Activated CD4-positive, alpha-beta T cell treated with anti-CD3 and anti-CD28 coated beads for 36 hours (primary cell): Measurements from ENCODE around the gene CYTH1. TPM values are rescaled to one million over a fixed set of nuclear protein-coding genes. Genes with fewer than 3 reads are reported as not detected.

Experiments
- ATAC-seq: fragments of 200-7000 bp; cut with Tn5 transposase; one replicate; pipeline ENCODE4 v1.10.0; 2021; ENCODE audit warnings: mild to moderate bottlenecking, moderate library complexity
- CTCF ChIA-PET: fragments of 350-600 bp; sonication (Branson Sonifier 250); formaldehyde crosslinking; loops from one replicate; lab custom pipeline; 2021; ENCODE audit warnings: antibody characterized with exemption; lab: Charles Lee
- POLR2A ChIA-PET: fragments of 350-600 bp; sonication (Branson Sonifier 250); formaldehyde crosslinking; loops from one replicate; lab custom pipeline; 2021; ENCODE audit warnings: antibody characterized with exemption, inconsistent platforms; lab: Charles Lee
- DNase-seq: peaks from one replicate; pipeline ENCODE4 v3.0.0-alpha.2; 2020
- H3K27ac Mint-ChIP-seq: one replicate; pipeline ENCODE4 v1.8.0; 2021; ENCODE audit warnings: mixed read lengths
- H3K27me3 Mint-ChIP-seq: one replicate; pipeline ENCODE4 v1.8.0; 2021; ENCODE audit warnings: mixed read lengths
- H3K36me3 Mint-ChIP-seq: one replicate; pipeline ENCODE4 v1.8.0; 2021; ENCODE audit warnings: low read depth, mixed read lengths
- H3K4me1 Mint-ChIP-seq: one replicate; pipeline ENCODE4 v1.8.0; 2021; ENCODE audit warnings: mixed read lengths
- H3K4me3 Mint-ChIP-seq: one replicate; pipeline ENCODE4 v1.8.0; 2021; ENCODE audit warnings: mild to moderate bottlenecking, moderate library complexity, mixed read lengths
- H3K9me3 Mint-ChIP-seq: one replicate; pipeline ENCODE4 v1.8.0; 2021; ENCODE audit warnings: low read depth, mixed read lengths
- intact Hi-C, 2 experiments: fragments of 100-400 bp; cut with DNase I in 1 of 2; cut with micrococcal nuclease in 1 of 2; formaldehyde crosslinking; loops; one replicate each; pipeline versions ENCODE4 v1.14.2 to v1.15.1; 2022 to 2024; cut with DNase I, micrococcal nuclease
- total RNA-seq, 2 experiments: library from RNA; stranded (reverse); gene quantifications; one replicate each; pipeline ENCODE4 v1.2.3, GENCODE V29; 2021

The CYTH1 gene, protein sequence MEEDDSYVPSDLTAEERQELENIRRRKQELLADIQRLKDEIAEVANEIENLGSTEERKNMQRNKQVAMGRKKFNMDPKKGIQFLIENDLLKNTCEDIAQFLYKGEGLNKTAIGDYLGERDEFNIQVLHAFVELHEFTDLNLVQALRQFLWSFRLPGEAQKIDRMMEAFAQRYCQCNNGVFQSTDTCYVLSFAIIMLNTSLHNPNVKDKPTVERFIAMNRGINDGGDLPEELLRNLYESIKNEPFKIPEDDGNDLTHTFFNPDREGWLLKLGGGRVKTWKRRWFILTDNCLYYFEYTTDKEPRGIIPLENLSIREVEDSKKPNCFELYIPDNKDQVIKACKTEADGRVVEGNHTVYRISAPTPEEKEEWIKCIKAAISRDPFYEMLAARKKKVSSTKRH
- total RNA-seq, result 100 to 1,000 TPM; 109 to 130 TPM

DNA sequence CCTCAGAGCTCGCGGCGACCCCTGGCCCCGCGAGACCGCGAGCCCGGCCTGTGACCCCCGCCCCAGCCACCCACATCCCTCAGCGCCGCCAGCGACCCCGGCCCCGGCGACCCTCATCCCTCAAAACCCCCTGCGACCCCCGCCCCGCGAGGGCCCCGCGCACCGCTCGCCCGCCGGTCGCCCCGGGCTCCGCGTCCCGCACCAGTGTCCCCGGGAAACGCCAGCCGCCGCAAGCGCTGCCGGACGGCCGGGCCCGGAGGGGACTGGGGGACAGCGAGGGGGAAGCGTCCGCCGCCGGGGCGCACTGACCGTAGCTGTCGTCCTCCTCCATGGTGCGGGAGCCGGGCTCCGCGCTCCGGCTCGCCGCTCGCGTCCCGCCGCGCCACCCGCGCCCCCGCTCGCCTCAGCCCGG, at the start of gene CYTH1:
CYTH1 (minus strand) TSS at position 381 of the 412 bp plus-strand sequence; CDS start at position 331, 50 bp downstream.
- Mint-ChIP-seq H3K4me1 (peaks cover 52% of the 10 kb centered on the region), H3K27ac (peak within 1 kb of the TSS; percentile 97), H3K4me3 (peak within 1 kb of the TSS; percentile 77), H3K36me3 (peaks cover 10% of the 10 kb centered on the region), H3K9me3 (no peaks in the 10 kb centered on the region), H3K27me3 (no peaks in the 10 kb centered on the region)
- intact Hi-C loops, result loop anchor here (1.0 to 2.0 kb wide), 7 partner anchors 23 to 649 kb away; partner anchors contain the start of genes USP36 (in 2 of the 2) and ENGASE (in 1 of the 2)
- DNase-seq, result no peak
- no peak for ATAC-seq
- CTCF ChIA-PET, result no interaction called here
- POLR2A ChIA-PET, result interaction anchor here (1.3 kb wide), 1 partner anchor 11 kb away, joined by 3 read pairs; no protein-coding TSS in a partner anchor

DNA sequence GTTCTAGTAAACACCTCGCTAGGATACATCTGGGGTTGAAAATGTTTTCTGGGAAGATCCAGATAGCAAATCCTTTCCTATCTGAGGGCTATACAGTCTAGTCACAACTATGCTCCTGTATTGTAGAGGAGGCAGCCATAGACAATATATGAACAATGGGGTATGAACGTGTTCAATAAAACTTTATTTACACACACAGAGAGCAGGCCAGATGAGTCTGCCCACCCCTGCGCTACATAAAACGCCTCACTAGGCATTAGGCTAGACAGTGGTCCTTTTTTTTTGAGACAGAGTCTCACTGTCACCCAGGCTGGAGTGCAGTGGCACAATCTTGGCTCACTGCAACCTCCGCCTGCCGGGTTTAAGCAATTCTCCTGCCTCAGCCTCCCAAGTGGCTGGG, 47.4 kb upstream of the CYTH1 start:
- intact Hi-C loops, result no loop called here
- H3K9me3 Mint-ChIP-seq, result no peaks in the 10 kb centered on the region
- H3K27ac Mint-ChIP-seq, result no peak overlapping the region
- H3K4me1 Mint-ChIP-seq, result peaks cover 21% of the 10 kb centered on the region
- no peak overlapping the region for H3K4me3 Mint-ChIP-seq
- DNase-seq (no peak), ATAC-seq (no peak)
- H3K36me3 Mint-ChIP-seq, result peaks cover 66% of the 10 kb centered on the region
- no peaks in the 10 kb centered on the region for H3K27me3 Mint-ChIP-seq
- ChIA-PET CTCF (interaction anchor here (0.5 to 1.3 kb wide), 3 partner anchors 9 to 1493 kb away, joined by 3 to 4 read pairs (median 3); no protein-coding TSS in a partner anchor), POLR2A (interaction anchor here (0.6 to 0.8 kb wide), 2 partner anchors 12 to 330 kb away, joined by 3 read pairs; no protein-coding TSS in a partner anchor)

DNA sequence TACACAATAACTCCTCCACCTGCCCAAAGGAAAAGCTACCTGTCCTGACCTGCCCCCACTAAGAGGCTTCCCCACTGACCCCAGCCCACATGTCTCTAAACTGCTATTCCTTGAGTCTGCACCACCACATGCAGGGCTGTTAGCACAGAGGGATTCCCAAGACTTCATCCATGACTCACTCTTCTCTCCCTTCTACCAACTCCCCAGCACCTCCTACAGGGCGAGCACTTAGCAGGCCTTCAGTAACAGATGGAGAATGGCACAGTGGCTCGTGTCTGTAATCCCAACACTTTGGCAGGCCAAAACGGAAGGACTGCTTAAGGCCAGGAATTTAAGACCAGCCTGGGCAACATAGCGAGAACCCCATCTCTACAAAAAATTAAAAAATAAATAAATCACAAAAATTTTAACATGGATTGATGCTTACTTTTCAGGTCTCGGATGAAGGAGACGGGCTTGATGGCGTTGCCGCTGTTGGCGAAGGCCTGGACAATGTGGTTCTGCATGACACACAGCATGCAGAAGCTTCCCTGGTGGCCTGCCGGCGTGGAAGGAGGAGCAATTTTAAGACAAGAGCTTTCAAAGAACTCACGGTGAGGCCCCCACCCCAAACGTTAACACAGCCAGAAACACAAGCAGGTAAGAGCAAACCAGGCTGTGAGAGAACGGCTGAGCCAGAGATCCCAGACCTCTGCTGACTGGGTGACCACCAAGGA, 46.6 kb upstream of the CYTH1 start:
- CTCF ChIA-PET, result interaction anchor here (0.5 to 1.3 kb wide), 6 partner anchors 8 to 1492 kb away, joined by 3 to 5 read pairs (median 3); no protein-coding TSS in a partner anchor
- H3K27ac Mint-ChIP-seq, result no peak overlapping the region
- H3K9me3 Mint-ChIP-seq, result no peaks in the 10 kb centered on the region
- intact Hi-C loops, result no loop called here
- DNase-seq, result peak; percentile 59
- peaks cover 70% of the 10 kb centered on the region for H3K36me3 Mint-ChIP-seq
- H3K4me3 Mint-ChIP-seq, result no peak overlapping the region
- peaks cover 21% of the 10 kb centered on the region for H3K4me1 Mint-ChIP-seq
- no peaks in the 10 kb centered on the region for H3K27me3 Mint-ChIP-seq
- ATAC-seq, result peak; percentile 91
- POLR2A ChIA-PET, result interaction anchor here (0.8 to 1.1 kb wide), 2 partner anchors 9 to 12 kb away, joined by 3 read pairs; no protein-coding TSS in a partner anchor

DNA sequence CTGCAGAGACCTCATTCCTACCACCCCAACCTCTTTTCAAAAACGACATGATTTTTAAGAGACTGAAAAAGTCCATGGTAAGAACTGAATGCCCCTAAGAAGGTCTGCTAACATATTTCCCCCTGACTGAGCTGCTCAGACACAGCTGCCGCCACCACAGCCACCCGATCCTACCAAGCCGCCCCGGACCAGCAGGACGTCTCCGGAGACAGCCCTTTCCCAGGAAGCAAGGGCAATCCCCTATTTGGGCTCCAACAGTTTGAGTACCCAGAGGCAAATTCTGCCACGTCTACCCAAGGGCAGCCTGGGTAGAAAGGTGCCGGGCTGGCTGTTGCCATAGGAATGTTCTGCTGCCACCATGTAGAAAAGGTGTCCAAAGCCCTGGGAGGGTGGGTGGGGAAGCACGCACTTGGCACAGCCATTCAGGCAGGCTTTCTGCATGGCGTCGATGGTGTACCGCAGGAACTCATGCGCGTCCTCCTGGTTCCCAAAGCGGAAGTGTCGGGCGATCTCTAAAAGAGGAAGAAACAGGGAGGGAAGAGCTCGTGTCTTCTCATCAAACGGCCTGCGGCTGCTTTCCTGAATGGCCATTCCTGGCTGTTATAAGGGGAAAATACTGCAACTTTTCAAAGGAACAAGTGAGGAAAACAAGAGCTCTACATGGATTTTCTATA, 44.9 kb upstream of the CYTH1 start:
- no peak for DNase-seq
- Mint-ChIP-seq H3K36me3 (peaks cover 70% of the 10 kb centered on the region), H3K9me3 (no peaks in the 10 kb centered on the region), H3K4me1 (peaks cover 31% of the 10 kb centered on the region), H3K27ac (no peak overlapping the region), H3K4me3 (no peak overlapping the region), H3K27me3 (no peaks in the 10 kb centered on the region)
- ChIA-PET CTCF (interaction anchor here (1.1 kb wide), 2 partner anchors 10 to 11 kb away, joined by 3 to 5 read pairs; no protein-coding TSS in a partner anchor), POLR2A (interaction anchor here (0.6 to 1.1 kb wide), 2 partner anchors 8 to 15 kb away, joined by 3 to 4 read pairs; no protein-coding TSS in a partner anchor)
- intact Hi-C loops, result no loop called here
- ATAC-seq, result no peak

DNA sequence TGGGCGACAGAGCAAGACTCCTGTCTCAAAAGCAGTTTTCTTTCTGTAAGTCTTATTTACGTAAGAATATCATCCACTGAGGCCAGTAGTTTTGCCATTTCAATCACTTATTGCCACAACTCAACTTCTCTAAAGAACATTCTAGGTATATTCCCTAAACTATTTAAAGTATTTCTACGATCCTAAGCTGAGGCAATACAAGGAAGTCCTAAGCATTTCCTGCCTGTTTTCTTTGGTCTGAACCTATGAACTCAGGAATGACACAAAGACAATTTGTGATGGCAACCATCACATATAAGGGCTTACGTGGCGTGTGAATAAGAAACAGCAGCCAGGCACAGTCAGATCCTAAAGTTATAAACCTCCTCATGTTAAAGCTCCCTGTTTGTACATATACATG, 44.3 kb upstream of the CYTH1 start:
- Mint-ChIP-seq H3K4me3 (no peak overlapping the region), H3K9me3 (no peaks in the 10 kb centered on the region), H3K27ac (no peak overlapping the region), H3K4me1 (peaks cover 34% of the 10 kb centered on the region), H3K36me3 (peaks cover 70% of the 10 kb centered on the region), H3K27me3 (no peaks in the 10 kb centered on the region)
- DNase-seq (no peak), ATAC-seq (no peak)
- POLR2A ChIA-PET, result interaction anchor here (0.6 kb wide), 1 partner anchor 16 kb away, joined by 4 read pairs; no protein-coding TSS in a partner anchor
- CTCF ChIA-PET, result no interaction called here
- intact Hi-C loops, result no loop called here

DNA sequence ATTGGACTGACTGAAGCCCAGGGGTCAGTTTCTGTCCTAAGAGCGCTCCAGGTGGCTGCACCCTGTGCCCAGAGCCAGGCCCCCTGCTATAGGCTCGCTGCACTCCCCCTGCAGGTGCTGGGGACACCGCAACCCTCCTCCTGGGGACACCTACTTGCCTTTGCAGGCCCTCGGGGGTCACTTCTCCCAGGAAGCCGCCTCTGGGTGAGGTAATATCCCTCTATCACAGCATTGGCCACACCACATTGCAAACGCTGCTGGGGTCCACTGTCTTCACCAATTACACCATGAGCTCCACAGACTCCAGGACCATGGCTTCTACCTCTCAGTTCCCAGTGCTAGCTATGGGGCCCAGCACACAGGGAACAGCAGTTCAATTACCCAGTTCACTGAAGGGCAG, 43.6 kb upstream of the CYTH1 start:
- CTCF ChIA-PET, result no interaction called here

DNA sequence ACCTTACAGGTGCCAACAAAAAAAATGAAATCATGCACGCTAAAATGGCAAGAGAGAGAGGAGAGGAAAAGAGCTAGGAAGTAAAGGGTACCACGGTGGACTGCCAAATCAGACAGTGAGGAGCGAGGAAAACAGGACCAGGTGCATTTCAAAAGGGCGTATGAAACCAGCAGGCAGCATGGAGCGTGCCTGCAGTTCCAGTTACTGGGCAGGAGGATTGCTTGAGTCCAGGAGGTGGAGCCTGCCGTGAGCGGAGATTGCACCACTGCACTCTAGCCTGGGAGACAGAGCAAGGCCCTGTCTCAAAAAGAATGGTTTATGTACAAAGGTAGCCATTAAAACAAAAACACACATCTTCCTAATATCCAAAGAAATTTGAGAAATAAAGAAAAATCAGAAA, 42.2 kb upstream of the CYTH1 start:
- H3K27me3 Mint-ChIP-seq, result no peaks in the 10 kb centered on the region
- no peaks in the 10 kb centered on the region for H3K9me3 Mint-ChIP-seq
- peaks cover 46% of the 10 kb centered on the region for H3K4me1 Mint-ChIP-seq
- DNase-seq (no peak), ATAC-seq (no peak)
- intact Hi-C loops, result no loop called here
- H3K4me3 Mint-ChIP-seq, result no peak overlapping the region
- peak overlapping the region; percentile 4 for H3K27ac Mint-ChIP-seq
- CTCF ChIA-PET, result interaction anchor here (1.0 to 1.2 kb wide), 2 partner anchors 13 to 35 kb away, joined by 3 read pairs; no protein-coding TSS in a partner anchor
- POLR2A ChIA-PET, result no interaction called here
- H3K36me3 Mint-ChIP-seq, result peaks cover 76% of the 10 kb centered on the region

More for the DNA sequence above, 43.6 kb upstream of the CYTH1 start:
- Mint-ChIP-seq H3K27me3 (no peaks in the 10 kb centered on the region), H3K27ac (peak overlapping the region; percentile 52), H3K9me3 (no peaks in the 10 kb centered on the region), H3K4me1 (peaks cover 39% of the 10 kb centered on the region), H3K36me3 (peaks cover 73% of the 10 kb centered on the region), H3K4me3 (no peak overlapping the region)
- intact Hi-C loops, result no loop called here
- DNase-seq, result no peak
- no peak for ATAC-seq
- POLR2A ChIA-PET, result interaction anchor here (0.8 kb wide), 1 partner anchor 26 kb away, joined by 3 read pairs; no protein-coding TSS in a partner anchor

DNA sequence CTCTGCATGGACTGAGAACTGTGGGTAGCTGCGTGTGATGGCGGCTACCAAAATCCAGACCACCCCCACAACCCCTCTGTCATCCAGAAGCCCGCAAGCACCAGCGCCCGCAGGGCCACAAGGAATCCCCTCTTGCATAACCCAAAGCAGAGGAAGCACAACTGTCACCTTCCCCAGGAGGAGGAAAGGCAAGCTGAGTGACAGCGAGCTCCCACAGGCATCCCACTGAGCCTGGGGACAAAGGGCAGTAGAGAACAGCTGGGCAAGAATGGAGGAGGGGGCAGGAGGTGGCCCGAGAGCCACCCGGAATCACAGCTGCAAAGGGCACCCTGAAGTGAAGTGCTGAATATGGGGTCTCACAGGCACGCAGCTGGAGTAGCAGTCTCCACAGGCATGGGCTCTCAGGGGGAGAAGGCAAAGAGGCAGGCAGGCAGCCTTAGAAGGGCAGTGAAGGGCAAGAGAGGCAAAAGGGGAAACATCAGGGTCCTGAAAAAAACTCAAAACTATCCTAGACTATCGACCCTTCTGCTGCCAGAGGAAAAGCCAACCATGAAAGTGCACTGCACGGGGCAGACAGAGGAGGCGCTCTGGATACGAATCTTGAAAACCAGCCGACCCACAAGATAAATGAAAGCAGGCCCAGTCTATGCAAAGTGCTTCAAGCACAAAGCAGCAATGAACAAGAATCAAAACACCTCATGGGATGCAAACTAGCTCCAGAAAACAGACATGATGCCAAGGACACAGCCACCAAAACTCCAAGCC, 41.4 kb upstream of the CYTH1 start:
- Mint-ChIP-seq H3K27me3 (no peaks in the 10 kb centered on the region), H3K4me1 (peaks cover 53% of the 10 kb centered on the region), H3K27ac (peak overlapping the region; percentile 4), H3K9me3 (no peaks in the 10 kb centered on the region), H3K36me3 (peaks cover 79% of the 10 kb centered on the region), H3K4me3 (no peak overlapping the region)
- ATAC-seq (no peak), DNase-seq (no peak)
- CTCF ChIA-PET, result interaction anchor here (1.0 to 1.2 kb wide), 2 partner anchors 14 to 34 kb away, joined by 3 read pairs; no protein-coding TSS in a partner anchor
- intact Hi-C loops, result no loop called here
- POLR2A ChIA-PET, result no interaction called here

DNA sequence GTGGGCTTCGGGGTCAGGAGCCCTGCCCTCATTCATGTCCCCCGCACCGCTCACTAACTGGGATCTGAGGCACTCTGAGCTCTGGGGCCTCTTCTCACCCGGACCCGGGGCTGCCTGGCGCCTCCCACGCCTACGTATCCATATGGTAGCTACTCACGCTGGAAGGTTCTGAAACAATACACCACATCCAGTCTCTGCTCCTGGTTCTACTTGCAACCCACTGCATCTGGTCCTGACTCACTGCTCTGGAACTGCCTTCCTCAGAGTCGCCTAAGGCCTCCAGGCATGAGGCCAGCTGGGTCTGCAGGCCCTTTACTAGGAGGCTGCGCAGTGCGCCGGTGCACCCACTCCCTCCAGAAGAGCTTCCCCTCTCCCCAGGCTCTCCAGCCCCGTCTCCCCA, 40.5 kb upstream of the CYTH1 start:
- CTCF ChIA-PET, result no interaction called here
- no peak for ATAC-seq
- H3K9me3 Mint-ChIP-seq, result no peaks in the 10 kb centered on the region
- POLR2A ChIA-PET, result interaction anchor here (0.7 to 0.9 kb wide), 2 partner anchors 11 to 154 kb away, joined by 3 read pairs; no protein-coding TSS in a partner anchor
- no peak for DNase-seq
- intact Hi-C loops, result no loop called here
- peaks cover 71% of the 10 kb centered on the region for H3K36me3 Mint-ChIP-seq
- peaks cover 59% of the 10 kb centered on the region for H3K4me1 Mint-ChIP-seq
- H3K4me3 Mint-ChIP-seq, result no peak overlapping the region
- no peaks in the 10 kb centered on the region for H3K27me3 Mint-ChIP-seq
- H3K27ac Mint-ChIP-seq, result peak overlapping the region; percentile 40

DNA sequence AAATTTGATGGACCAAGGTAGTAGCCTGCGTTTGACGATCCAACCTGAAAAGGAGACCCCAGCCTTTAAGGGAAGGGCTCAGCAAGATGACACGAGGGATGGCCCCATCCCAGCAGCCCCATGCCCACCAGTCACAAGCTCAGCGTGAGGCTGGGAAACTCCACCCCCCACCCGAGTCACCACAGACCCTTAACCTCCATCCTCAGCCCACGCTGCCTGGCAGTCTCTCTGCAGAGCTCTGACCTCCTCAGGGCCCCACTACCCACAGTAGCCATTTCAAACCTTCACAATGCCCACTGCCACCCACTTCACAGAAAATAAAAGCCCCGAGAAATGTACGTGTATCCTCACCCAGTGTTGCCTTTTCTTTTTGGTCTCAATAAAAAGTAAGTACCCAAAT, 39.9 kb upstream of the CYTH1 start:
- ATAC-seq (no peak), DNase-seq (no peak)
- Mint-ChIP-seq H3K9me3 (no peaks in the 10 kb centered on the region), H3K4me1 (peaks cover 64% of the 10 kb centered on the region), H3K4me3 (no peak overlapping the region), H3K27me3 (no peaks in the 10 kb centered on the region), H3K36me3 (peaks cover 76% of the 10 kb centered on the region), H3K27ac (peak overlapping the region; percentile 25)
- intact Hi-C loops, result no loop called here
- ChIA-PET POLR2A (interaction anchor here (0.7 to 0.9 kb wide), 2 partner anchors 10 to 153 kb away, joined by 3 read pairs; no protein-coding TSS in a partner anchor), CTCF (no interaction called here)
